Medulla oblongata (tissue), 1 donor: ENCODE data around the gene EXD1.
"Not testable (repeated sequence)": the region's sequence is repeated elsewhere in the genome, so short reads cannot be mapped to it uniquely, and the experiment has no call there.

Source experiments
- DNase-seq: peaks from one replicate; pipeline ENCODE4 v3.0.0-alpha.2; 2015; ENCODE audit errors: extremely low spot score

Gene EXD1

GRCh38 chr15:41148065-41148464 lies 82.5 kb downstream of the EXD1 start:
- no peak for DNase-seq

GRCh38 chr15:41139619-41140018 lies 90.9 kb downstream of the EXD1 start:
- no peak for DNase-seq

DNA sequence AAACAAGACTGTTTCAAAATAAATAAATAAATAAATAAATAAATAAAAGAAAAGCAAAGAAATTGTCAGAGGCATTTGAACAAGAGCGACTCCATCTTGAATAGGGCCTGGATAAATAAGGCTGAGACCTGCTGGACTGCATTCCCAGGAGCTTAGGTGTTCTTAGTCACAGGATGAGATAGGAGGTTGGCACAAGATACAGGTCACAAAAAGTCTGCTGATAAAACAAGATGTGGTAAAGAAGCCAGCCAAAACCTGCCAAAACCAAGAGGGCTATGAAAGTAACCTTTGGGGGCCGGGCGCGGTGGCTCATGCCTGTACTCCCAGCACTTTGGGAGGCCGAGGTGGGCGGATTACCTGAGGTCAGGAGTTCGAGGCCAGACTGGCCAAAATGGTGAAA lies 91.4 kb downstream of the EXD1 start:
- DNase-seq = not testable (repeated sequence)

DNA sequence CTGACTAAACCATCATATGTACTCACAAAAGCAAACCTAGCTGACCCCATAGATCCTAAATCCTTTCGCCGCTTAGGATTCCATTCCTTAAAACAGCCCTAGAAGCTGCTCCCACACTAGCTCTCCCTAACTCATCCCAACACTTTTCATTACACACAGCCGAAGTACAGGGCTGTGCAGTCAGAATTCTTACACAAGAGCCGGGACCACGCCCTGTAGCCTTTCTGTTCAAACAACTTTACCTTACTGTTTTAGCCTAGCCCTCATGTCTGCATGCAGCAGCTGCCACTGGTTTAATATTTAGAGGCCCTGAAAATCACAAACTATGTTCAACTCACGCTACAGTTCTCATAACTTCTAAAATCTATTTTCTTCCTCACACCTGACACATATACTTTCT lies 95.0 kb downstream of the EXD1 start:
- not testable (repeated sequence) for DNase-seq

- DNase-seq = no peak
Measured at GRCh38 chr15:41133454-41133853, 97.1 kb downstream of the EXD1 start.
